OCI-M1 (cell line): ENCODE data around the gene DMWD.
"Not testable (repeated sequence)": the region's sequence is repeated elsewhere in the genome, so short reads cannot be mapped to it uniquely, and the experiment has no call there.

Experiments used
- DNase-seq: peaks from one replicate; lab custom pipeline; 2025; lab: John Stamatoyannopoulos, UW

The DMWD gene

GRCh38 chr19:45769821-45770191 lies 22.8 kb downstream of the DMWD start:
- peak; percentile 84 for DNase-seq

- DNase-seq: peak; percentile 99
These were observed 23.5 kb downstream of the DMWD start, which contains the start of gene SIX5 for GRCh38 chr19:45768984-45769782. SIX5 (minus strand) TSS chr19:45769252; CDS start chr19:45768844, 408 bp downstream.

GRCh38 chr19:45768655-45768983 lies 24.0 kb downstream of the DMWD start:
- peak; percentile 76 for DNase-seq

GRCh38 chr19:45767881-45768654 lies 24.6 kb downstream of the DMWD start:
- peak; percentile 76 for DNase-seq

- DNase-seq: no peak
These were observed 25.2 kb downstream of the DMWD start for GRCh38 chr19:45767410-45767880.

- DNase-seq: no peak
These were observed 25.7 kb downstream of the DMWD start for GRCh38 chr19:45766869-45767346.

- no peak for DNase-seq
These were observed 26.3 kb downstream of the DMWD start for GRCh38 chr19:45766296-45766868.

- DNase-seq: no peak
These were observed 26.8 kb downstream of the DMWD start for GRCh38 chr19:45765702-45766295.

GRCh38 chr19:45764945-45765701 lies 27.5 kb downstream of the DMWD start:
- DNase-seq: no peak

- DNase-seq: no peak
These were observed 28.2 kb downstream of the DMWD start for GRCh38 chr19:45764475-45764874.

GRCh38 chr19:45763691-45764294 lies 28.9 kb downstream of the DMWD start:
- DNase-seq: no peak

GRCh38 chr19:45762870-45763631 lies 29.6 kb downstream of the DMWD start:
- no peak for DNase-seq

GRCh38 chr19:45761714-45762113 lies 30.9 kb downstream of the DMWD start:
- no peak for DNase-seq

- DNase-seq: no peak
These were observed 33.7 kb downstream of the DMWD start for GRCh38 chr19:45758921-45759320.

GRCh38 chr19:45757695-45758094 lies 35.0 kb downstream of the DMWD start:
- no peak for DNase-seq

- no peak for DNase-seq
These were observed 38.3 kb downstream of the DMWD start for GRCh38 chr19:45754323-45754722.

GRCh38 chr19:45753548-45753947 lies 39.1 kb downstream of the DMWD start:
- DNase-seq: peak; percentile 26

GRCh38 chr19:45752639-45753038 lies 40.0 kb downstream of the DMWD start:
- no peak for DNase-seq

GRCh38 chr19:45751483-45751882 lies 41.2 kb downstream of the DMWD start:
- DNase-seq: not testable (repeated sequence)

GRCh38 chr19:45747513-45747912 lies 45.1 kb downstream of the DMWD start:
- no peak for DNase-seq
